A673 (cell line): Measurements from ENCODE around the gene SEC61A1. TPM values are rescaled to one million over a fixed set of nuclear protein-coding genes. Genes with fewer than 3 reads are reported as not detected.

ENCODE experiments used
- BruUV-seq: library from RNA; stranded (reverse); fragments of 400-500 nt; replicated peaks from 2 replicates; lab custom pipeline; 2021; lab: Mats Ljungman, UMichigan
- CTCF ChIA-PET: fragments of 300-600 bp; sonication (Branson Sonifier 250); formaldehyde crosslinking; loops from one replicate; lab custom pipeline; 2022; ENCODE audit warnings: antibody characterized with exemption; lab: Charles Lee
- POLR2A ChIA-PET: fragments of 300-600 bp; sonication (Branson Sonifier 250); formaldehyde crosslinking; loops from one replicate; lab custom pipeline; 2022; ENCODE audit warnings: antibody characterized with exemption; ENCODE audit not compliant: low non-redundant PET; lab: Charles Lee
- DNase-seq: peaks from one replicate; pipeline ENCODE4 v3.0.0-alpha.2; 2015; ENCODE audit warnings: low spot score
- H3K27ac ChIP-seq: fragments of 200-600 bp; sonication (generic); 2 replicates; pipeline ENCODE4 v1.5.1; 2016; ENCODE audit warnings: mixed run types, low read depth, mild to moderate bottlenecking, mixed read lengths, antibody characterized with exemption, low read length; ENCODE audit not compliant: poor library complexity, severe bottlenecking
- H3K27me3 ChIP-seq: fragments of 200-600 bp; sonication (generic); replicated peaks from 2 replicates; pipeline ENCODE4 v1.6.1; 2017; ENCODE audit warnings: mixed run types, low read depth, mild to moderate bottlenecking, mixed read lengths, antibody characterized with exemption, low read length; ENCODE audit not compliant: insufficient read depth, poor library complexity
- H3K36me3 ChIP-seq: fragments of 200-600 bp; sonication (generic); 2 replicates; pipeline ENCODE4 v1.6.1; 2016; ENCODE audit warnings: mixed run types, mild to moderate bottlenecking, mixed read lengths, antibody characterized with exemption, low read length; ENCODE audit not compliant: insufficient read depth, poor library complexity, severe bottlenecking
- H3K4me1 ChIP-seq: fragments of 200-600 bp; sonication (generic); 2 replicates; pipeline ENCODE4 v1.6.1; 2017; ENCODE audit warnings: mixed run types, mild to moderate bottlenecking, mixed read lengths, antibody characterized with exemption, low read length; ENCODE audit not compliant: insufficient read depth, poor library complexity, severe bottlenecking
- H3K4me3 ChIP-seq: fragments of 200-600 bp; sonication (generic); 2 replicates; pipeline ENCODE4 v1.5.1; 2016; ENCODE audit warnings: low read depth, mixed run types, mild to moderate bottlenecking, mixed read lengths, low read length; ENCODE audit not compliant: poor library complexity, severe bottlenecking
- H3K9me3 ChIP-seq: fragments of 200-600 bp; sonication (generic); 2 replicates; pipeline ENCODE4 v1.6.1; 2016; ENCODE audit warnings: mixed run types, low read depth, mild to moderate bottlenecking, mixed read lengths, antibody characterized with exemption, low read length; ENCODE audit not compliant: poor library complexity, severe bottlenecking
- EZH2 ChIP-seq: fragments of 200-600 bp; sonication (generic); IDR thresholded peaks from 2 replicates; pipeline ENCODE4 v1.6.1; 2017; ENCODE audit warnings: borderline replicate concordance, low read depth, mild to moderate bottlenecking, mixed read lengths, antibody characterized with exemption, low read length; ENCODE audit not compliant: poor library complexity, severe bottlenecking
- intact Hi-C: fragments of 100-400 bp; cut with micrococcal nuclease; formaldehyde crosslinking; loops from one replicate; pipeline ENCODE4 v1.10.0; 2022; ENCODE audit not compliant: unreplicated experiment
- total RNA-seq: library from RNA; stranded (reverse); gene quantifications from 2 replicates; pipeline ENCODE4 v1.2.3, GENCODE V29; 2021
- TF ChIP-seq, protein P1 (sequence below): fragments of 300-800, 200-600 bp; sonication (generic); conservative IDR thresholded peaks from 2 replicates; pipeline ENCODE4 v1.5.1; 2017; ENCODE audit warnings: low read depth, mild to moderate bottlenecking, antibody characterized with exemption, low read length, moderate library complexity, mixed read lengths

The SEC61A1 gene
- total RNA-seq, 1 experiment from 2014 or later, result 176 TPM

DNA sequence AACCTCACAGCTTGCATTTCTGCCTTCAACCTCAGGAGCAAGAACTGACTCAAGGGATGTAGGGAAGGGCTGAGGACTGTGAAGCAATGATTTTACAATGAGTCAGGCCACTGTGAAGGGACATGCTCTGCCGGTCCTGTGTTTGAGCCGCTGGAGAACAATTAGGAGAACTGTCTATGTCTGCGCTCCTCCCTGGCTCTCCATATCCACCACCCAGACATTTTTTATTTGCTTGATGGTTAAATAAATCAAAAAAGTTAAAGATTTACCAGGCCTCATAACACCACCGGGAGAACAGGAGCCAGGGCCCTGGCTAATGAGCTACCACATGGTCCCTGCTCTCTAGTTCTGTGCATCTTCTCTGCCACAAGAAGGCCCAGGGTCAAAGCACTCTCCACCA is 29.6 kb downstream of the SEC61A1 start:
- intact Hi-C loops, result no loop called here
- BruUV-seq, result no TSS peak
- no peak overlapping the region for H3K27ac ChIP-seq
- H3K9me3 ChIP-seq, result no peaks in the 10 kb centered on the region
- DNase-seq, result no peak
- TF ChIP-seq, protein P1, sequence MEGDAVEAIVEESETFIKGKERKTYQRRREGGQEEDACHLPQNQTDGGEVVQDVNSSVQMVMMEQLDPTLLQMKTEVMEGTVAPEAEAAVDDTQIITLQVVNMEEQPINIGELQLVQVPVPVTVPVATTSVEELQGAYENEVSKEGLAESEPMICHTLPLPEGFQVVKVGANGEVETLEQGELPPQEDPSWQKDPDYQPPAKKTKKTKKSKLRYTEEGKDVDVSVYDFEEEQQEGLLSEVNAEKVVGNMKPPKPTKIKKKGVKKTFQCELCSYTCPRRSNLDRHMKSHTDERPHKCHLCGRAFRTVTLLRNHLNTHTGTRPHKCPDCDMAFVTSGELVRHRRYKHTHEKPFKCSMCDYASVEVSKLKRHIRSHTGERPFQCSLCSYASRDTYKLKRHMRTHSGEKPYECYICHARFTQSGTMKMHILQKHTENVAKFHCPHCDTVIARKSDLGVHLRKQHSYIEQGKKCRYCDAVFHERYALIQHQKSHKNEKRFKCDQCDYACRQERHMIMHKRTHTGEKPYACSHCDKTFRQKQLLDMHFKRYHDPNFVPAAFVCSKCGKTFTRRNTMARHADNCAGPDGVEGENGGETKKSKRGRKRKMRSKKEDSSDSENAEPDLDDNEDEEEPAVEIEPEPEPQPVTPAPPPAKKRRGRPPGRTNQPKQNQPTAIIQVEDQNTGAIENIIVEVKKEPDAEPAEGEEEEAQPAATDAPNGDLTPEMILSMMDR, result no peak
- no peak for TF ChIP-seq EZH2
- H3K27me3 ChIP-seq, result no peaks in the 10 kb centered on the region
- POLR2A ChIA-PET, result no interaction called here
- H3K4me1 ChIP-seq, result peaks cover 8% of the 10 kb centered on the region
- H3K36me3 ChIP-seq, result peaks cover 61% of the 10 kb centered on the region
- CTCF ChIA-PET, result no interaction called here
- H3K4me3 ChIP-seq, result no peak overlapping the region

DNA sequence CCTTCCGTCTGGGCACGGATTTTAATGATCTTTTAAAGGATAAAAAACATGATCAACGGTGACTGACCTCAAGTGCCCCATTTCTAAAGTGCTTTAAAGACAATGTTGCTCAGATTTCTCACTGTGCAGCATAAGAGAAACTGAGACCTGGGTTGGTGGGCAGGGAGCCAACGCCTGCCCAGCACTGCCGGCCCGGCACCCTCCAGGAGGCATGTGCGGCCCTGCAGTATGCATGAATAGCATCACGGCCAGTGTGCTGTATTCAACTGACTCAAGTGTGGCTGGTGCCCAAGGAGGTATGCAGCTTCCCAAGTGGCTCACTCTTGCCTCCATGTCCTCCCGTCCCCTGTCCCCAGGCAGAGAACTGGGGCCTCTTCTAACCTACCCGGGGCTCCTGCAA is 30.3 kb downstream of the SEC61A1 start:
- ChIA-PET POLR2A (no interaction called here), CTCF (no interaction called here)
- Histone ChIP-seq H3K4me1 (peaks cover 8% of the 10 kb centered on the region), H3K9me3 (no peaks in the 10 kb centered on the region), H3K4me3 (no peak overlapping the region), H3K27me3 (no peaks in the 10 kb centered on the region), H3K36me3 (peaks cover 68% of the 10 kb centered on the region), H3K27ac (no peak overlapping the region)
- no TSS peak for BruUV-seq
- DNase-seq, result no peak
- TF ChIP-seq EZH2, result no peak
- TF ChIP-seq, protein P1, result no peak
- intact Hi-C loops, result no loop called here

DNA sequence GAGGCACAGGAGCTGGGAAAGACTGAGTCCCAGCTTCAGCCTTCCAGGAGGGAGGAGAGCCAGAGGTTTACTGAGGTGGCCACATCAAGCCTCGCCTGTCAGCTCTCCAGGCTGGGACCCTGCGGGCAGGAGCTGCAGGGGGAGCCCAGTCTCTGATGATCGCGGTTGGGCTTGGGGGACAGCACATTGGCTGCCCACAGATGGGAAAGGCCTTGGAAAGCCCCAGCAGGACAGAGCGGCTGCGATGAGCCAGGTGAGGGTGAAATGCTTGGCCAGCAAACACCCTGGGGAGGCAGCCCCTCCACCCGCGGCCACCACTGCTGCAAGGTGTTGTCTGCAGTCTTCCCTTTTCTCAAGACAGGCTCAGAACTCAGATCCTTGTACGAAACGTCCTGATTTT is 31.2 kb downstream of the SEC61A1 start:
- intact Hi-C loops, result no loop called here
- no peak overlapping the region for H3K27ac ChIP-seq
- TF ChIP-seq, protein P1, result no peak
- no peak for TF ChIP-seq EZH2
- no peak overlapping the region for H3K4me3 ChIP-seq
- ChIA-PET CTCF (no interaction called here), POLR2A (no interaction called here)
- no peaks in the 10 kb centered on the region for H3K27me3 ChIP-seq
- no TSS peak for BruUV-seq
- H3K4me1 ChIP-seq, result peaks cover under 1% of the 10 kb centered on the region
- DNase-seq, result no peak
- H3K9me3 ChIP-seq, result no peaks in the 10 kb centered on the region
- peaks cover 71% of the 10 kb centered on the region for H3K36me3 ChIP-seq
